K562 (cell line): Measurements from ENCODE around the gene KRT35. TPM values are rescaled to one million over a fixed set of nuclear protein-coding genes. Genes with fewer than 3 reads are reported as not detected.

Experiments
- ARID1B ChIP-seq: fragments of 450-650 bp; IDR thresholded peaks from 2 replicates; pipeline ENCODE4 v1.6.1; 2016; ENCODE audit warnings: antibody characterized with exemption, mild to moderate bottlenecking, inconsistent platforms
- ARID2 ChIP-seq: fragments of 450-650 bp; IDR thresholded peaks from 2 replicates; pipeline ENCODE4 v1.6.1; 2017; ENCODE audit warnings: antibody characterized with exemption, mild to moderate bottlenecking
- BCOR ChIP-seq: fragments of 450-650 bp; IDR thresholded peaks from 2 replicates; pipeline ENCODE4 v1.6.1; 2016
- CREM ChIP-seq: IDR thresholded peaks from 2 replicates; pipeline ENCODE4 v1.6.1; 2014; ENCODE audit warnings: antibody characterized with exemption, low read depth
- CTBP1 ChIP-seq: fragments of 450-650 bp; IDR thresholded peaks from 2 replicates; pipeline ENCODE4 v1.6.1; 2016; ENCODE audit warnings: borderline replicate concordance
- EP300 ChIP-seq: IDR thresholded peaks from 2 replicates; pipeline ENCODE4 v1.6.1; 2012; ENCODE audit warnings: low read length, improper control_type of control experiment
- ETV1 ChIP-seq: fragments of 450-650 bp; conservative IDR thresholded peaks from 2 replicates; pipeline ENCODE4 v1.6.1; 2016; ENCODE audit warnings: missing genetic modification characterization, control low read depth, low read depth, missing compliant biosample characterization
- HDAC2 ChIP-seq: fragments of 450-650 bp; IDR thresholded peaks from 2 replicates; pipeline ENCODE4 v1.6.1; 2016; ENCODE audit warnings: mild to moderate bottlenecking
- IRF2 ChIP-seq: sonication (generic); formaldehyde crosslinking; IDR thresholded peaks from 2 replicates; pipeline ENCODE4 v1.8.1; 2022; ENCODE audit warnings: mild to moderate bottlenecking, missing genetic modification reagents
- JUN ChIP-seq, 2 experiments: sonication (generic) in 1 of 2; formaldehyde crosslinking in 1 of 2; IDR thresholded peaks; 2 replicates each; pipeline versions ENCODE4 v1.6.1 to v1.8.0; 2012 to 2022; ENCODE audit warnings: borderline replicate concordance in 2 of 2, mild to moderate bottlenecking in 2 of 2, improper control_type of control experiment in 1 of 2, low read depth in 1 of 2, low read length in 1 of 2, missing genetic modification reagents in 1 of 2
- JUND ChIP-seq, 2 experiments: IDR thresholded peaks; 2 replicates in 1 of 2; 3 replicates in 1 of 2; pipeline ENCODE4 v1.6.1; 2011; ENCODE audit warnings: borderline replicate concordance in 2 of 2, low read depth in 2 of 2, low read length in 2 of 2, improper control_type of control experiment in 1 of 2, missing biosample characterization in 1 of 2, missing genetic modification characterization in 1 of 2, missing genetic modification reagents in 1 of 2
- NBN ChIP-seq: fragments of 450-650 bp; IDR thresholded peaks from 2 replicates; pipeline ENCODE4 v1.6.1; 2016; ENCODE audit warnings: low read depth, mild to moderate bottlenecking
- PTRF ChIP-seq: fragments of 450-650 bp; IDR thresholded peaks from 2 replicates; pipeline ENCODE4 v1.6.1; 2016; ENCODE audit warnings: mild to moderate bottlenecking, missing genetic modification characterization, missing compliant biosample characterization
- RB1 ChIP-seq: fragments of 450-650 bp; IDR thresholded peaks from 2 replicates; pipeline ENCODE4 v1.6.1; 2017; ENCODE audit warnings: low read depth, mild to moderate bottlenecking
- RBFOX2 ChIP-seq: fragments of 200-400 bp; formaldehyde crosslinking; IDR thresholded peaks from 2 replicates; pipeline ENCODE4 v1.6.1; 2017; ENCODE audit warnings: low read depth, mild to moderate bottlenecking, low read length, moderate library complexity
- SMARCA4 ChIP-seq: fragments of 450-650 bp; IDR thresholded peaks from 2 replicates; pipeline ENCODE4 v1.6.1; 2016
- SMARCA5 ChIP-seq: fragments of 450-650 bp; IDR thresholded peaks from 2 replicates; pipeline ENCODE4 v1.6.1; 2016
- SMARCE1 ChIP-seq: fragments of 450-650 bp; IDR thresholded peaks from 2 replicates; pipeline ENCODE4 v1.7.1; 2016; ENCODE audit warnings: mild to moderate bottlenecking
- SPI1 ChIP-seq: IDR thresholded peaks from 2 replicates; pipeline ENCODE4 v1.6.1; 2011; ENCODE audit warnings: low read depth, low read length, control low read depth, borderline replicate concordance
- TAF15 ChIP-seq: fragments of 200-400 bp; formaldehyde crosslinking; IDR thresholded peaks from 2 replicates; pipeline ENCODE4 v1.6.1; 2017; ENCODE audit warnings: mild to moderate bottlenecking, low read depth, low read length, moderate library complexity
- ZC3H8 ChIP-seq: fragments of 450-650 bp; IDR thresholded peaks from 2 replicates; pipeline ENCODE4 v1.6.1; 2017
- ZNF785 ChIP-seq: fragments of 250-450 bp; sonication (Bioruptor Pico); IDR thresholded peaks from 2 replicates; pipeline ENCODE4 v1.4.0; 2020; ENCODE audit warnings: mild to moderate bottlenecking
- polyA plus RNA-seq, 8 experiments: library from polyadenylated mRNA; depleted of rRNA in 4 of 8; stranded (reverse) in 5 of 8; unstranded in 3 of 8; fragments of >200 nt; fragmentation: Nextera tagmentation in 2 of 8; fragmentation: Illumina TruSeq in 1 of 8; extraction: Ambion mirVana in 2 of 8; extraction: Trizol in 1 of 8; gene quantifications; 2 replicates each; pipeline versions ENCODE4 v1.2.1 to v1.2.3, GENCODE V29; 2011 to 2014; ENCODE audit warnings: inconsistent platforms in 1 of 8, missing spikeins in 1 of 8
- total RNA-seq, 7 experiments: library from RNA; depleted of rRNA in 6 of 7; stranded (reverse); fragments of >200 nt in 6 of 7; fragmentation: Illumina TruSeq in 2 of 7; extraction: Trizol in 2 of 7; gene quantifications; 2 replicates each; pipeline versions ENCODE4 v1.2.1 to v1.2.3, GENCODE V29; 2011 to 2021; ENCODE audit warnings: low replicate concordance in 1 of 7
- TF ChIP-seq, protein P1 (sequence below): fragments of 200-800 bp; sonication (Bioruptor generic); IDR thresholded peaks from 2 replicates; pipeline ENCODE4 v1.6.1; 2017; ENCODE audit warnings: missing genetic modification characterization, missing compliant biosample characterization
- TF ChIP-seq, protein P2 (sequence below): sonication (generic); formaldehyde crosslinking; IDR thresholded peaks from 2 replicates; pipeline ENCODE4 v1.8.0; 2022; ENCODE audit warnings: mild to moderate bottlenecking, missing genetic modification reagents
- TF ChIP-seq, protein P3 (sequence below), 2 experiments: IDR thresholded peaks in 1 of 2; conservative IDR thresholded peaks in 1 of 2; 2 replicates each; pipeline ENCODE4 v1.6.1; 2016; ENCODE audit warnings: low read depth in 2 of 2, mild to moderate bottlenecking in 1 of 2, missing compliant biosample characterization in 1 of 2, missing genetic modification characterization in 1 of 2, moderate library complexity in 1 of 2

The KRT35 gene
- total and polyA plus RNA-seq, 9 of the 15 experiments (the other 6 are each of a cell fraction or from before 2014, with no cell fraction given) = not detected

GRCh38 chr17:41521574-41522261 is 40.8 kb upstream of the KRT35 start (continued):
- TF ChIP-seq TAF15 (no peak), ZNF785 (CRISPR knock-in tag) (no peak), SMARCA4 (peak; percentile 69), NBN (0 out of 2 replicates have a peak, but pooled peaks have one; percentile 46), EP300 (peak; percentile 66; the same call in 1 of the 2 replicates), ARID2 (no peak), RBFOX2 (peak; percentile 50), SPI1 (0 out of 2 replicates have a peak, but pooled peaks have one; percentile 37), CREM (0 out of 2 replicates have a peak, but pooled peaks have one; percentile 23), ETV1 (peak; percentile 72; the same call in 1 of the 2 replicates), PTRF (no peak), RB1 (no peak), SMARCA5 (peak; percentile 98), CTBP1 (no peak), JUND (IDR thresholded peaks at IDR 0.05; ENCODE audit: borderline replicate concordance, low read depth, low read length) (peak; percentile 87), JUND (tag; IDR thresholded peaks at IDR 0.05; ENCODE audit: borderline replicate concordance, low read depth, low read length) (peak; percentile 88; the same call in 2 of the 3 replicates), SMARCE1 (peak; percentile 73; the same call in 1 of the 2 replicates), ZC3H8 (no peak), ARID1B (peak; percentile 37; the same call in 1 of the 2 replicates), IRF2 (CRISPR knock-in tag) (no peak), BCOR (peak; percentile 94), JUN (IDR thresholded peaks at IDR 0.05; ENCODE audit: borderline replicate concordance, low read depth, low read length) (peak; percentile 58; the same call in 1 of the 2 replicates), JUN (CRISPR knock-in tag; IDR thresholded peaks at IDR 0.05; ENCODE audit: borderline replicate concordance) (no peak), HDAC2 (peak; percentile 79)
- TF ChIP-seq, protein P1, sequence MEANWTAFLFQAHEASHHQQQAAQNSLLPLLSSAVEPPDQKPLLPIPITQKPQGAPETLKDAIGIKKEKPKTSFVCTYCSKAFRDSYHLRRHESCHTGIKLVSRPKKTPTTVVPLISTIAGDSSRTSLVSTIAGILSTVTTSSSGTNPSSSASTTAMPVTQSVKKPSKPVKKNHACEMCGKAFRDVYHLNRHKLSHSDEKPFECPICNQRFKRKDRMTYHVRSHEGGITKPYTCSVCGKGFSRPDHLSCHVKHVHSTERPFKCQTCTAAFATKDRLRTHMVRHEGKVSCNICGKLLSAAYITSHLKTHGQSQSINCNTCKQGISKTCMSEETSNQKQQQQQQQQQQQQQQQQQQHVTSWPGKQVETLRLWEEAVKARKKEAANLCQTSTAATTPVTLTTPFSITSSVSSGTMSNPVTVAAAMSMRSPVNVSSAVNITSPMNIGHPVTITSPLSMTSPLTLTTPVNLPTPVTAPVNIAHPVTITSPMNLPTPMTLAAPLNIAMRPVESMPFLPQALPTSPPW (CRISPR knock-in tag) = peak; percentile 8; the same call in 1 of the 2 replicates
- TF ChIP-seq, protein P2, sequence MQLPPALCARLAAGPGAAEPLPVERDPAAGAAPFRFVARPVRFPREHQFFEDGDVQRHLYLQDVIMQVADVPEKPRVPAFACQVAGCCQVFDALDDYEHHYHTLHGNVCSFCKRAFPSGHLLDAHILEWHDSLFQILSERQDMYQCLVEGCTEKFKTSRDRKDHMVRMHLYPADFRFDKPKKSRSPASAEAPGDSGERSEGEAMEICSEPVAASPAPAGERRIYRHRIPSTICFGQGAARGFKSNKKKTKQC (CRISPR knock-in tag) = 0 out of 2 replicates have a peak, but pooled peaks have one; percentile 28
- TF ChIP-seq, protein P3, sequence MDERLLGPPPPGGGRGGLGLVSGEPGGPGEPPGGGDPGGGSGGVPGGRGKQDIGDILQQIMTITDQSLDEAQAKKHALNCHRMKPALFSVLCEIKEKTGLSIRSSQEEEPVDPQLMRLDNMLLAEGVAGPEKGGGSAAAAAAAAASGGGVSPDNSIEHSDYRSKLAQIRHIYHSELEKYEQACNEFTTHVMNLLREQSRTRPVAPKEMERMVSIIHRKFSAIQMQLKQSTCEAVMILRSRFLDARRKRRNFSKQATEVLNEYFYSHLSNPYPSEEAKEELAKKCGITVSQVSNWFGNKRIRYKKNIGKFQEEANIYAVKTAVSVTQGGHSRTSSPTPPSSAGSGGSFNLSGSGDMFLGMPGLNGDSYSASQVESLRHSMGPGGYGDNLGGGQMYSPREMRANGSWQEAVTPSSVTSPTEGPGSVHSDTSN (CRISPR knock-in tag; IDR thresholded peaks at IDR 0.05; ENCODE audit: low read depth) = no peak
- TF ChIP-seq, protein P3 (tag; conservative IDR thresholded peaks at IDR 0.05; ENCODE audit: low read depth) = no peak
